OCI-LY1 (cell line): Measurements from ENCODE around the gene TTC28.

Experiments
- EZH2 ChIP-seq: fragments of 200-600 bp; sonication (generic), shearing (Covaris generic); IDR thresholded peaks from 2 replicates; pipeline ENCODE4 v1.8.0; 2017; ENCODE audit warnings: borderline replicate concordance, mixed run types, mild to moderate bottlenecking, antibody characterized with exemption, low read length, moderate library complexity, mixed read lengths
- TF ChIP-seq, protein P1 (sequence below): fragments of 200-600 bp; sonication (generic), shearing (Covaris generic); IDR thresholded peaks from 2 replicates; pipeline ENCODE4 v1.5.1; 2017; ENCODE audit warnings: mild to moderate bottlenecking, antibody characterized with exemption, low read length, moderate library complexity, mixed read lengths

DNA sequence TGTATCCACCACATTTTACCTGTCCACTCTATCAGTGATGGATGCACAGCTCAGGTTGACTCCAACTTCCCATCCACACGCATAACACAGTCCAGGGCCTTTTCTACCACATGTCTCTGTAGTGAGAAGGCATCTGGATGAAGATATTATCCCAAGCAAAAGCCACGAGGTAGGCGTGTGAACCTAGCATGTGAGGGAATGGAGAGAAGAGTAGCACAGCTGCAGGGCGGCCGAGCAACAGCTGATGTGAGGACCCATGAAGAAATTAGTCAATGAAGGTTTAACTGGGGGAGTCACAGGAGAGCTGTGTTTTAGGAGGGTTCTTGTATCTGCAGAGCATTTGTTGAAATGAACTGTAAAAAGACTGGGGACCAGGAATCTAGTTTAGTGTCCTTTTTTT is 616.0 kb downstream of the TTC28 start:
- TF ChIP-seq EZH2, result no peak
- TF ChIP-seq, protein P1, sequence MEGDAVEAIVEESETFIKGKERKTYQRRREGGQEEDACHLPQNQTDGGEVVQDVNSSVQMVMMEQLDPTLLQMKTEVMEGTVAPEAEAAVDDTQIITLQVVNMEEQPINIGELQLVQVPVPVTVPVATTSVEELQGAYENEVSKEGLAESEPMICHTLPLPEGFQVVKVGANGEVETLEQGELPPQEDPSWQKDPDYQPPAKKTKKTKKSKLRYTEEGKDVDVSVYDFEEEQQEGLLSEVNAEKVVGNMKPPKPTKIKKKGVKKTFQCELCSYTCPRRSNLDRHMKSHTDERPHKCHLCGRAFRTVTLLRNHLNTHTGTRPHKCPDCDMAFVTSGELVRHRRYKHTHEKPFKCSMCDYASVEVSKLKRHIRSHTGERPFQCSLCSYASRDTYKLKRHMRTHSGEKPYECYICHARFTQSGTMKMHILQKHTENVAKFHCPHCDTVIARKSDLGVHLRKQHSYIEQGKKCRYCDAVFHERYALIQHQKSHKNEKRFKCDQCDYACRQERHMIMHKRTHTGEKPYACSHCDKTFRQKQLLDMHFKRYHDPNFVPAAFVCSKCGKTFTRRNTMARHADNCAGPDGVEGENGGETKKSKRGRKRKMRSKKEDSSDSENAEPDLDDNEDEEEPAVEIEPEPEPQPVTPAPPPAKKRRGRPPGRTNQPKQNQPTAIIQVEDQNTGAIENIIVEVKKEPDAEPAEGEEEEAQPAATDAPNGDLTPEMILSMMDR, result no peak
